Measurements from ENCODE around the gene CD160.
A peak's percentile ranks its signal among the peaks of the same experiment; 100 is the strongest.
"Not testable (repeated sequence)": the region's sequence is repeated elsewhere in the genome, so short reads cannot be mapped to it uniquely, and the experiment has no call there.

CD160 gene

DNA sequence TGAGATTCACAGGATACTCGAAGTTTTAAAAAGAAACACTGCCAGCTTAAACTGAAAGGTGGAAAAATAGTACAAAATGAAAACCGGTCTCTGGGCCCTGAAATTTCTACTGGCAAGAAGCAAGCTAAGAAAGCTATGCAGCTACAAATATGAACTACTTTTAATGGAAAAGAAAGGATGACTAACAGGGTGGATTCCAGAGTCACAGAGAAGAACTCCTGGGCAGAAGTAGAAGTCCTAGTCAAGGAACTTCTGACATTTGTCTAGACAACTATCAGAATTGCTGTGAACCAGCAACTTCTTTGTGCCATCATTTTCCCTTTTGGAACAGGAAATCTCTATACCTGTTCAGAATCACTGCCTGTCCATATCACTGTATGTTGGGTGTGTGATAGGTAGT, 38.1 kb downstream of the CD160 start:
- TF ChIP-seq, protein P1, sequence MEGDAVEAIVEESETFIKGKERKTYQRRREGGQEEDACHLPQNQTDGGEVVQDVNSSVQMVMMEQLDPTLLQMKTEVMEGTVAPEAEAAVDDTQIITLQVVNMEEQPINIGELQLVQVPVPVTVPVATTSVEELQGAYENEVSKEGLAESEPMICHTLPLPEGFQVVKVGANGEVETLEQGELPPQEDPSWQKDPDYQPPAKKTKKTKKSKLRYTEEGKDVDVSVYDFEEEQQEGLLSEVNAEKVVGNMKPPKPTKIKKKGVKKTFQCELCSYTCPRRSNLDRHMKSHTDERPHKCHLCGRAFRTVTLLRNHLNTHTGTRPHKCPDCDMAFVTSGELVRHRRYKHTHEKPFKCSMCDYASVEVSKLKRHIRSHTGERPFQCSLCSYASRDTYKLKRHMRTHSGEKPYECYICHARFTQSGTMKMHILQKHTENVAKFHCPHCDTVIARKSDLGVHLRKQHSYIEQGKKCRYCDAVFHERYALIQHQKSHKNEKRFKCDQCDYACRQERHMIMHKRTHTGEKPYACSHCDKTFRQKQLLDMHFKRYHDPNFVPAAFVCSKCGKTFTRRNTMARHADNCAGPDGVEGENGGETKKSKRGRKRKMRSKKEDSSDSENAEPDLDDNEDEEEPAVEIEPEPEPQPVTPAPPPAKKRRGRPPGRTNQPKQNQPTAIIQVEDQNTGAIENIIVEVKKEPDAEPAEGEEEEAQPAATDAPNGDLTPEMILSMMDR (conservative IDR thresholded peaks at IDR 0.05), result no peak
- no peak overlapping the region for H3K27ac ChIP-seq

DNA sequence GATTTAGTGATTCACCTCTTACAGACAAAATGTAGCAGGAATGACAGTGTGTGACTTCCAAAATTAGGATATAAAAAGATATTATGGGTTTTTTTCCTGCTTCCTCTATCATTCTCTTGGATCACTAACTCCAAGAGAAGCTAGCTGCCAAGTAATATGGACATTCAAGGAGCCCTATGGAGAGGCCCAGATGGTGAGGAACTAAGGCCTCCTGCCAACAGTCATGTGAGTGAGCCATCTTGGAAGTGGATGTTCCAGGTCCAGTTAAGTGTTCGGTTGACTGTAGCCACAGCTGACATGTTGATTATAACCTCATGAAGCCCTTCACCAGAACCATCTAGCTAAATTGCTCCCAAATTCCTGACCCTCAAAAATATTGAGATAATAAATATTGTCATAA, 38.8 kb downstream of the CD160 start:
- no peak overlapping the region for H3K27ac ChIP-seq
- TF ChIP-seq, protein P1 (conservative IDR thresholded peaks at IDR 0.05), result no peak

DNA sequence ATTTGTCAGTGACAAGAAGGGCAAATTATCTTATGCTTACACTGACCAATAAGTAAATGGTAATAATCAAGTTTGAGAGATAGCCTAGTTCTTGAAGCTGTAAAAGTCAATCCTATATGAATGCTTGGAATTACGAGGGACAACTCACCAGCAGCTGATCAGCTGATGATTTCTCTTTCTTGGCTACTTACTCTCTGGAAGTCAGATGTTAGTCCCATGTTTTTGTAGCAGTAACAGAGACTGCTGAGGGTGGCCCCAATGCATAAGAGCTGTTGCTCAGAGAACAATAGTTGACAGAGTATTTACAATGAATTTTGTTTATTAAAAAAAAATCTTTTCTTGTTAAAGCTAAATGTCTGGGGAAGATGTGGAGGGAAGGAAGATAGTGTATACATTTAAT, 39.3 kb downstream of the CD160 start:
- H3K27ac ChIP-seq, result no peak overlapping the region

DNA sequence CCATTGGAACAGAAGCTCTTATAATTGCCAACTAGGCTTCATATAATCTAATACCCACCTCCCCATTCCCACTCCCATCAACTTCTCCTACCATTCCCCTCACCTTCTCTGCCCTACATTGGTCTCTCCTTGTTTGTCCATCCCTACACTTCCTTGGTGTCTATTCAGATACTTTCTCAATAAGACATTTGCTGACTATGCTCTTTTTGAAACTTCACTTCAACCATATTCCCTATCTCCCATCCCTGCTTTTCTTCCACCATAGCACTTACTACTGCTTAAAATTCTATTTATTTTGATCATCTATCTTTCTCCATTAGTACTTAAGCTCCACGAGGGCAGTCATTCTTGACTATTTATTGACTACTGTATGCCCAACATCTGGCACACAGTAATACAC, 40.4 kb downstream of the CD160 start:
- H3K27ac ChIP-seq, result no peak overlapping the region
- TF ChIP-seq, protein P1 (conservative IDR thresholded peaks at IDR 0.05), result no peak

More for the DNA sequence above, 39.3 kb downstream of the CD160 start:
- TF ChIP-seq, protein P1 (conservative IDR thresholded peaks at IDR 0.05), result no peak

DNA sequence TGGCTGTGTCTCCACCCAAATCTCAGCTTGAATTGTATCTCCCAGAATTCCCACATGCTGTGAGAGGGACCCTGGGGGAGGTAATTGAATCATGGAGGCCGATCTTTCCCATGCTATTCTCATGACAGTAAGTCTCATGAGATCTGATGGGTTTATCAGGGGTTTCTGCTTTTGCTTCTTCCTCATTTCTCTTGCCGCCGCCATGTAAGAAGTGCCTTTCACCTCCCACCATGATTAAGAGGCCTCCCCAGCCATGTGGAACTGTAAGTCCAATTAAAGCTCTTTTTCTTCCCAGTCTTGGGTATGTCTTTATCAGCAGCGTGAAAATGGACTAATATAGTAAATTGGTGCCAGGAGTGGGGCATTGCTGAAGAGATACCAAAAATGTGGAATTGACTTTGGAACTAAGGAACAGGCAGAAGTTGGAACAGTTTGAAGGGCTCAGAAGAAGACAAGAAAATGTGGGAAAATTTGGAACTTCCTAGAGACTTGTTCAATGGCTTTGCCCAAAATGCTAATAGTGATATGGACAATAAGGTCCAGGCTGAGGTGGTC, 41.2 kb downstream of the CD160 start:
- not testable (repeated sequence) for H3K27ac ChIP-seq

DNA sequence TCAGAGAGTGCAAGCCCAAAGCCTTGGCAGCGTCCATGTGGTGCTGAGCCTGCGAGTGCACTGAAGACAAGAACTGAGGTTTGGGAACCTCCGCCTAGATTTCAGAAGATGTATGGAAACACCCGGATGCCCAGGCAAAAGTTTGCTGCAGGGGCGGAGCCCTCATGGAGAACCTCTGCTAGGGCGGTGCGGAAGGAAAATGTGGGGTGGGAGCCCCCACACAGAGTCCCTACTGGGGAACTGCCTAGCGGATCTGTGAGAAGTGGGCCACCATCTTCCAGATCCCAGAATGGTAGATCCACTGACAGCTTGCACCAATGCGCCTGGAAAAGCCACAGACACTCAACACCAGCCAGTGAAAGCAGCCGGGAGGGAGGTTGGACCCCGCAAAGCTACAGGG, 42.2 kb downstream of the CD160 start:
- H3K27ac ChIP-seq, result not testable (repeated sequence)

DNA sequence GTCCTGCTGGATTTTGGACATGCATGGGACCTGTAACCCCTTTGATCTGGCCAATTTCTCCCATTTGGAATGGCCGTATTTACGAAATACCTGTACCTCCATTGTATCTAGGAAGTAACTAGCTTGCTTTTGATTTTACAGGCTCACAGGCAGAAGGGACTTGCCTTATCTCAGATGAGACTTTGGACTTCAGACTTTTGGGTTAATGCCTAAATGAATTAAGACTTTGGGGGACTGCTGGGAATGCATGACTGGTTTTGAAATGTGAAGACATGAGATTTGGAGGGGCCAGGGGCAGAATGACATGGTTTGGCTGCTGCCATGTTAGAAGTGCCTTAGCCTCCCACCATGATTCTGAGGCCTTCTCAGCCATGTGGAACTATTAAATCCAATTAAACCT, 42.7 kb downstream of the CD160 start:
- H3K27ac ChIP-seq, result not testable (repeated sequence)

DNA sequence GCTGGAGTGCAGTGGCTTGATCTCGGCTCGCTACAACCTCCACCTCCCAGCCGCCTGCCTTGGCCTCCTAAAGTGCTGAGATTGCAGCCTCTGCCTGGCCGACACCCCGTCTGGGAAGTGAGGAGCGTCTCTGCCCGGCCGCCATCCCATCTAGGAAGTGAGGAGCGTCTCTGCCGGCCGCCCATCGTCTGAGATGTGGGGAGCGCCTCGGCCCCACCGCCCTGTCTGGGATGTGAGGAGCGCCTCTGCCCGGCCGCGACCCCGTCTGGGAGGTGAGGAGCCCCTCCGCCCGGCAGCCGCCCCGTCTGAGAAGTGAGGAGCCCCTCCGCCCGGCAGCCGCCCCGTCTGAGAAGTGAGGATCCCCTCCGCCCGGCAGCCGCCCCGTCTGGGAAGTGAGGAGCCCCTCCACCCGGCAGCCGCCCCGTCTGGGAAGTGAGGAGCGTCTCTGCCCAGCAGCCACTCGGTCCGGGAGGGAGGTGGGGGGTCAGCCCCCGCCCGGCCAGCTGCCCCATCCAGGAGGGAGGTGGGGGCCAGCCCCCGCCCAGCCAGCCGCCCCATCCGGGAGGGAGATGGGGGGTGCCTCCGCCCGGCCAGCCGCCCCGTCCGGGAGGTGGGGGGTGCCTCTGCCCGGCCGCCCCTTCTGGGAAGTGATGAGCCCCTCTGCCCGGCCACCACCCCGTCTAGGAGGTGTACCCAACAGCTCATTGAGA, 45.1 kb downstream of the CD160 start:
- H3K27ac ChIP-seq, result peak overlapping the region; percentile 65

DNA sequence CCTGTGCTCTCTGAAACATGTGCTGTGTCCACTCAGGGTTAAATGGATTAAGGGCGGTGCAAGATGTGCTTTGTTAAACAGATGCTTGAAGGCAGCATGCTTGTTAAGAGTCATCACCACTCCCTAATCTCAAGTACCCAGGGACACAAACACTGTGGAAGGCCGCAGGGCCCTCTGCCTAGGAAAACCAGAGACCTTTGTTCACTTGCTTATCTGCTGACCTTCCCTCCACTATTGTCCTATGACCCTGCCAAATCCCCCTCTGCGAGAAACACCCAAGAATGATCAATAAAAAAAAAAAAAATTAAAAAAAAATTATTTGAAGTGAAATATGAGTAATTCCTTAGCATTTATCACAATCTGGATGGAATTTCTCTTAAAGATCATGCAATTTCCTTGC, 45.8 kb downstream of the CD160 start:
- peak overlapping the region; percentile 65 for H3K27ac ChIP-seq

DNA sequence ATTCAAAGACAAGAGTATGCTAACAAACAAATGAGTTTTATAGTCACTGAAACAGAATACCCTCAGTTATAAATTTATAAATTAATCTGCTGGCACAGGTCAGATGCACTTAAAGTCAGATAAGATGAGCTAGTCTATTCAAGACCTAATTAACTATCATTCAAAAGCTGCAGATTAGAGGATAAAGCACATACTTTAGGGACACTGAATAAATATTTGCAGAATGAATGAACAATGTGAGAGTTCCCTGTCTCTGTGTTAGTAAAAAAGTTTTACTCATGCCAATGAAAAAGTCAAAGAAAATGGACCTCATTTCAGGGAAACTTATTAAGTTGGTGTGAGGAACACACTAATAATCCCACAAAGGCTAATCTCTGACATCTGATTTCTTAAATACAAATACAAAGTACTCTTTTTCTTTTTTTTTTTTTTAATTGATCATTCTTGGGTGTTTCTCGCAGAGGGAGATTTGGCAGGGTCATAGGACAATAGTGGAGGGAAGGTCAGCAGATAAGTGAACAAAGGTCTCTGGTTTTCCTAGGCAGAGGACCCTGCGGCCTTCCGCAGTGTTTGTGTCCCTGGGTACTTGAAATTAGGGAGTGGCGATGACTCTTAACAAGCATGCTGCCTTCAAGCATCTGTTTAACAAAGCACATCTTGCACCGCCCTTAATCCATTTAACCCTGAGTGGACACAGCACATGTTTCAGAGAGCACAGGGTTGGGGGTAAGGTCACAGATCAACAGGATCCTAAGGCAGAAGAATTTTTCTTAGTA, 46.5 kb downstream of the CD160 start:
- peak overlapping the region; percentile 65 for H3K27ac ChIP-seq

DNA sequence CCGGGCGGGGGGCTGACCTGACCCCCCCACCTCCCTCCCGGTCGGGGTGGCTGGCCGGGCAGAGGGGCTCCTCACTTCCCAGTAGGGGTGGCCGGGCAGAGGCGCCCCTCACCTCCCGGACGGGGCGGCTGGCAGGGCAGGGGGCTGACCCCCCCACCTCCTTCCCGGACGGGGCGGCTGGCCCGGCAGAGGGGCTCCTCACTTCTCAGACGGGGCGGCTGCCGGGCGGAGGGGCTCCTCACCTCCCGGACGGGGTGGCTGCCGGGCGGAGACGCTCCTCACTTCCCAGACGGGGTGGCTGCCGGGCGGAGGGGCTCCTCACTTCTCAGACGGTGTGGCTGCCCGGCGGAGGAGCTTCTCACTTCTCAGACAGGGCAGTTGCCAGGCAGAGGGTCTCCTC, 47.6 kb downstream of the CD160 start:
- H3K27ac ChIP-seq, result not testable (repeated sequence)

DNA sequence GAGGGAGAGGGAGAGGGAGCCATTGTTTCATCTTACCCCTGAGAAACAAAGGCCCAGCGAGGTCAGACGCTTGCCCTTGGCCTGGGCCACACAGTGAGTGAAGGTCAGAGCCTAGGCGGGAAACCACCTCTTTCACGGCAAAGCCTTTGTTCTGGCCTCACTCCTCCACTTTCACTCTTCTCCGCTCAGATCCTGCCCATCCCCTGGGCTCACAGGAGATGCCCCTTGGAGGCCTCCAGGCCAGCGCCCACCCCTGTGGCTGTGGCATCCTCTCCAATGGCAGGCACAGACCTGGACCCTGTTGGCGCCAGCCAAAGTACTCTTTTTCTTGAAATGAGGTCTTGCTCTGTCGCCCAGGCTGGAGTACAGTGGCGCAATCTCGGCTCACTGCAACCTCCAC, 48.7 kb downstream of the CD160 start:
- not testable (repeated sequence) for H3K27ac ChIP-seq

All from VCaP (cell line).